Activated T-cell treated with anti-CD3 and anti-CD28 coated beads, Interleukin-2, amount 50 U/mL, for 72 hours (primary cell): ENCODE results near the gene CCDC12. TPM values are rescaled to one million over a fixed set of nuclear protein-coding genes. Genes with fewer than 3 reads are reported as not detected.

Experiments used
- ATAC-seq, 2 donors: fragments of 150-1000 bp; cut with Tn5 transposase; replicated peaks in 1 of 2; 2 replicates each; pipeline ENCODE4 v1.10.0; 2021; ENCODE audit warnings: moderate library complexity in 2 of 2, mild to moderate bottlenecking in 1 of 2
- DNase-seq, 2 donors: peaks; one replicate each; pipeline ENCODE4 v3.0.0; 2021 to 2022; ENCODE audit warnings: mixed read lengths in 1 of 2
- H3K27ac Mint-ChIP-seq: one replicate; pipeline ENCODE4 v1.8.0; 2022; ENCODE audit warnings: mild to moderate bottlenecking, moderate library complexity, mixed read lengths
- H3K27me3 Mint-ChIP-seq: one replicate; pipeline ENCODE4 v1.8.0; 2022; ENCODE audit warnings: low read depth, mixed read lengths
- H3K36me3 Mint-ChIP-seq, 2 donors: one replicate each; pipeline ENCODE4 v1.8.0; 2022; ENCODE audit warnings: mixed read lengths in 2 of 2, mild to moderate bottlenecking in 1 of 2; ENCODE audit not compliant: insufficient read depth in 2 of 2
- H3K4me1 Mint-ChIP-seq: one replicate; pipeline ENCODE4 v1.8.0; 2022; ENCODE audit warnings: low read depth, mixed read lengths
- H3K4me3 Mint-ChIP-seq, 2 donors: one replicate each; pipeline ENCODE4 v1.8.0; 2022; ENCODE audit warnings: mild to moderate bottlenecking in 2 of 2, mixed read lengths in 2 of 2, moderate library complexity in 2 of 2
- H3K9me3 Mint-ChIP-seq, 2 donors: one replicate each; pipeline ENCODE4 v1.8.0; 2022; ENCODE audit warnings: mixed read lengths in 2 of 2
- total RNA-seq, 2 donors: library from RNA; stranded (reverse); gene quantifications; one replicate each; pipeline ENCODE4 v1.2.3, GENCODE V29; 2022

The CCDC12 gene
- total RNA-seq, 2 donors from 2014 or later: 54.7 to 56.2 TPM

DNA sequence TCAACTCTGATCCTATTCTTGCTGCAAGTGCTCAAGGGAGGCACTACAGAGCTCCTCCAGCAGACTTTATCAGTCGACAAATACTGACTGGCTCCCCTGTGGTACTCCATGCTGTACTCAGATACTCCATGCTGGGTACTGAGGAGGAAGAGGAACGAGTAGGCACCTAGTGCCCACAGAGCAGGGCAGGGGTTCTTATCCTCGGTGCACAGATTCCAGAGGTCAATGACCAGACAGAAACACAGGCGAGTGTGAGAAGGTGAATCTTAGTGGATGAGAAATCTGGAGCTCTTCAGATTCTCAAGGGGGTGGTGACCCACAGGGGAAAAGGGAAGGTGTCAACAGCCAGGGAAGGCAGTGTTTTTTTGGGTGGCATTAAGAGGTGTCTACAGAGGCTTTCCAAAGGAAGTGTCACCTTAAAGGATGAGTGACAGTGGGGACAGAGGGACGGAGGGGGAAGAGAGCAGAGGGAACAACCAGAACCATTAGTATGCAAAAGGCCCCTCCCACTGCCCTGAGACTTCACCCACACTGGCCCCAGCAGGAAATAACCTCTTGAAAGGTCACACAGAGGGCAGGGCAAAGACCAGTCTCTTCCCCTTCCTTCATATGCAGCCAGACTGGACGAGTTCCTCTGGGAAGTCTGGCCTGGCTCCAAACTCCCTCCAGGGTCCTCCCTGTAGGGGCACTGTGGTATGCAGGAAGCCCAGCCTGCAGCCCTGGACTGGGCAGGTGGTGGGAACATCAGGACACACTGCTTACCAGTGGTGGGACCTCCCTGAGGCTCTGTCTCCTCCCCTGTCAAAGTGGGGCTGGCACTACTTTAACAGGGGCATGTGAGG is 27.5 kb downstream of the CCDC12 start:
- H3K36me3 Mint-ChIP-seq: peaks cover 0 to 4% of the 10 kb centered on the region in 2 donors
- peaks cover 87% of the 10 kb centered on the region for H3K4me1 Mint-ChIP-seq
- H3K27ac Mint-ChIP-seq: peak overlapping the region; percentile 91
- H3K27me3 Mint-ChIP-seq: no peaks in the 10 kb centered on the region
- no peak for DNase-seq
- peak overlapping the region; percentile 66 to 69 for H3K4me3 Mint-ChIP-seq
- ATAC-seq: no peak
- H3K9me3 Mint-ChIP-seq: no peaks in the 10 kb centered on the region

DNA sequence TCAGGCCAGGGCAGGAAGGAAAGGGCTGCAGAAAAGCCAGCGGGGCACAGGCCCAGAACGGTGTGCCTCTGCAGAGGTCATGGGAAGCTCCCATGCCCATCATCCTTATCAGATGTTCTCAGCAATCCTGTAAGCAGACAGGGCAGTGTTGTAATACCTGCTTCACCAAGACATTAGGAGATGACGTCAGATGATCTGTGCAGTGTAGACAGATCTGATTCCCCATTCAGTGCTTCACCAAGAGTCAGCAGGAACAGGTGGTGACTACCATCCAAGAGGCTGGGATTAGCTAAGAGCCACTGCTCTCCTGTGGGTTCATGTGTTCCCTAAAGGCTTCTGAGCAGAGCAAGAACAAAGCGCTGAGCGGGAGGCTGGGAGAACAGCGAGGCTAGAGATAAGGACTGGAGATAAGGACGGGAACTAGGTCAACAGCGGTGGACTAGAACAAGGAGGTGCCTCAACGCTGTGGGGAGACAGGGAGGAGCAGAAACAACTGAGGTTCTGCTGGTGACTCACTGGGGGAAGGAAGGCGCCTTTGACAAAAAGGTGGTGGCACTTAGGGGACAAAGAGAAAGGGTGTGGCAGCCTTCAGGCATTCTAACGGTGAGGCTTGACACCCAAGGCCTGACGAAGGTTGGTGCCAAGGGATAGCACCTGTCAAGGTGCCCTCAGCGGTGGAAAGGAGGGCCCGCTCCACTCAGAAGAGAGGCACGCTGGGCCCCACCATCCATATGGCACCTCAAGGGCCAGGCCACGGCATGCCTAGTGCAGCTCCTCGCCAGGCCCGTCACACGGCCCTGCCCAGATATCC is 28.4 kb downstream of the CCDC12 start:
- Mint-ChIP-seq H3K4me3 (peak overlapping the region; percentile 66 to 69), H3K36me3 (peaks cover 0 to 4% of the 10 kb centered on the region in 2 donors), H3K9me3 (no peaks in the 10 kb centered on the region), H3K4me1 (peaks cover 79% of the 10 kb centered on the region), H3K27me3 (no peaks in the 10 kb centered on the region), H3K27ac (peak overlapping the region; percentile 91)
- peak; percentile 62 to 71 for DNase-seq
- ATAC-seq: peak; percentile 72 to 78

DNA sequence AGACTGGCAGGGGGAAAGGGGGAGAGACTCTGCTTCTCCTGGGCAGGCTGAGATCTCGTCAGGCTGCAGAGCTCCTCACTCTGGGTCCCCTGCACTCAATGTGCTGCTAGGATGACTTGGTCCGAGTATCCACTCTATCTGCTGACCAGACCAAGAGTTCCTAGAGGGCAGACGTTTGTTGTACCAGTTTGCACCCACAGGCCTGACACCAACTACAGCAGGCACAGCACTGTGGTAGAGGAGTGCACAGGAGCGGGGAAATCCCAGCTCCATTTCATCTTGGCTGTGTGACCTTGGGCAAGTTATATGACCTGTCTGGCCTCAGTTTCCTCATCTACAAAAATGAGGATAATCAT is 29.0 kb downstream of the CCDC12 start:
- DNase-seq (no peak), ATAC-seq (peak; percentile 15 to 22)
- no peaks in the 10 kb centered on the region for H3K27me3 Mint-ChIP-seq
- H3K4me1 Mint-ChIP-seq: peaks cover 76% of the 10 kb centered on the region
- peak overlapping the region; percentile 66 to 69 for H3K4me3 Mint-ChIP-seq
- H3K27ac Mint-ChIP-seq: peak overlapping the region; percentile 91
- H3K36me3 Mint-ChIP-seq: peaks cover 0 to 4% of the 10 kb centered on the region in 2 donors
- H3K9me3 Mint-ChIP-seq: no peaks in the 10 kb centered on the region

DNA sequence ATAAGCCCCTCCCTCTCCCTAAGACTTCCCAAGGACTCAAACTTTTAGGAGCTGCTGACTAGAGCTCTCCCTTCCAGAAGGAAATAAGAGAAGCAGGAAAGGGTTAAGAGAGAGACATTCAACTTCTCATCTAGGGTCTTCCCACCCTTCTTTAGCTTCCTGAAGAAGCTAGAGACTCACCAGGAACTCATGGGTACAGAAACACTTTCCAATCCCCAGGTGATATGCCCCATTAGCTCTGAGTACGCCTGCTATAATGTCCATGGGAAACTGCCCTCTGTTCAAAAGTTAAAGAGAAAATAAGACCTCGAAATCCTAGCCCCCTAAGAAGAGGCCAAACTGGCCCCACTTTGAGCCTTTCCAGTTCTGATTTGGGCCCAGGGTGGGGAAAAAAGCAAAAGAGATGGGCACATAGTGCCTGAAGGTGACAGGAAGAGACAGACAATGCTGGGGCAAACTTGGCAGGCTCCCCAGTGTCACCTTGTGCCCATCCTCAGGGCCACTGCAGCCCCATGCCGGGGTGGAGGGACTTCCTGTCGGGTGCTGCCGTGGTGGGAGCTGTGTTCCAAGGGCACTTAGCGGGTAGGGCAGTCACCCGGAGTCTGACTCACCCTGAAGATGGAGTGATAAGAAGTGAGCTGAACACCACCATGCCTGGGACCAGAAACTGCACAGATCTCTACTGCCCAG is 29.5 kb downstream of the CCDC12 start:
- Mint-ChIP-seq H3K4me1 (peaks cover 76% of the 10 kb centered on the region), H3K27me3 (no peaks in the 10 kb centered on the region), H3K9me3 (no peaks in the 10 kb centered on the region), H3K36me3 (peaks cover 0 to 4% of the 10 kb centered on the region in 2 donors), H3K27ac (peak overlapping the region; percentile 91), H3K4me3 (peak overlapping the region; percentile 66 to 69)
- ATAC-seq: peak; percentile 79 to 83
- DNase-seq: peak; percentile 73 to 76

DNA sequence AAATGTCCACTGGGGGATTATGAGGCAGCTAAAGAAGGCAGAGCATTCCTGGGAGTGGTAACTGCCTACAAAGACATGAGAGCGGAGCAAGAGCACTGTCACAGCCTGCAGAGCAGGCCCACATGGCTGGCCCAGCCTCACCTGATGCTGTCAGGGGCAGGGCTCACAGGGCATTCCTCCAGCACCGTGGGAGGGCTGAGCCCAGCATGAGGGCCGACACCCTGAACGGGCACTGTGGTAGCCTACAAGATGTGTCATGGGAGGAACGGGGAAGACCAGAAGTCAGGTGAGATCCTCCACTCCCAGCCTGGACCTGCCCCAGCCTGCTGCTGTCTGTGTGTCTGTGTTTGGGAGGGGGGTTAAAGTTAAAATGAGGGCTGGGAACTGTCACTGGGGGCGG is 30.1 kb downstream of the CCDC12 start:
- no peaks in the 10 kb centered on the region for H3K27me3 Mint-ChIP-seq
- peaks cover 73% of the 10 kb centered on the region for H3K4me1 Mint-ChIP-seq
- peak overlapping the region; percentile 91 for H3K27ac Mint-ChIP-seq
- DNase-seq: no peak
- H3K4me3 Mint-ChIP-seq: no peak overlapping the region
- ATAC-seq: no peak
- H3K9me3 Mint-ChIP-seq: no peaks in the 10 kb centered on the region
- H3K36me3 Mint-ChIP-seq: peaks cover 0 to 4% of the 10 kb centered on the region in 2 donors

DNA sequence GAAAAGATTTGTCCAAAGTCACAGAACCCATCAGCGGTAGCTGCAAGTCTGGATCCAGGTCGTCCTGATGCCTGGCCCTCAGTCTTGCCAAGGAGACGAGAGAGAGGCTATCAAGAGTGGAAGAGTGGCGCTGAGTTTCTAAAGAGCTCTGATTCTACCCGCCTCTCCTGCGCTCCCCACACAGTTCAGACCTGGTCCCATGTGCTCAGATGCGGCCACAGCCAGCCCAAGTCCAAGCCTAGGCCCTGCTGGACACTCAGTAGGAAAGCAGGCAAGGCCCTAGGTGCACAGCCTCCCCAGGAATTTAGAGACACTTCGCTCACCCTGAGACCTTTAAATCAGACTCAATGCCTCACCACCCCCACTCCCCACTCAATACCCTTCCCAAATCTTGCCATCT is 32.4 kb downstream of the CCDC12 start:
- H3K4me1 Mint-ChIP-seq: peaks cover 59% of the 10 kb centered on the region
- H3K27ac Mint-ChIP-seq: peak overlapping the region; percentile 2
- DNase-seq (no peak), ATAC-seq (no peak)
- no peaks in the 10 kb centered on the region for H3K27me3 Mint-ChIP-seq
- peaks cover 0 to 12% of the 10 kb centered on the region in 2 donors for H3K36me3 Mint-ChIP-seq
- no peak overlapping the region for H3K4me3 Mint-ChIP-seq
- no peaks in the 10 kb centered on the region for H3K9me3 Mint-ChIP-seq

DNA sequence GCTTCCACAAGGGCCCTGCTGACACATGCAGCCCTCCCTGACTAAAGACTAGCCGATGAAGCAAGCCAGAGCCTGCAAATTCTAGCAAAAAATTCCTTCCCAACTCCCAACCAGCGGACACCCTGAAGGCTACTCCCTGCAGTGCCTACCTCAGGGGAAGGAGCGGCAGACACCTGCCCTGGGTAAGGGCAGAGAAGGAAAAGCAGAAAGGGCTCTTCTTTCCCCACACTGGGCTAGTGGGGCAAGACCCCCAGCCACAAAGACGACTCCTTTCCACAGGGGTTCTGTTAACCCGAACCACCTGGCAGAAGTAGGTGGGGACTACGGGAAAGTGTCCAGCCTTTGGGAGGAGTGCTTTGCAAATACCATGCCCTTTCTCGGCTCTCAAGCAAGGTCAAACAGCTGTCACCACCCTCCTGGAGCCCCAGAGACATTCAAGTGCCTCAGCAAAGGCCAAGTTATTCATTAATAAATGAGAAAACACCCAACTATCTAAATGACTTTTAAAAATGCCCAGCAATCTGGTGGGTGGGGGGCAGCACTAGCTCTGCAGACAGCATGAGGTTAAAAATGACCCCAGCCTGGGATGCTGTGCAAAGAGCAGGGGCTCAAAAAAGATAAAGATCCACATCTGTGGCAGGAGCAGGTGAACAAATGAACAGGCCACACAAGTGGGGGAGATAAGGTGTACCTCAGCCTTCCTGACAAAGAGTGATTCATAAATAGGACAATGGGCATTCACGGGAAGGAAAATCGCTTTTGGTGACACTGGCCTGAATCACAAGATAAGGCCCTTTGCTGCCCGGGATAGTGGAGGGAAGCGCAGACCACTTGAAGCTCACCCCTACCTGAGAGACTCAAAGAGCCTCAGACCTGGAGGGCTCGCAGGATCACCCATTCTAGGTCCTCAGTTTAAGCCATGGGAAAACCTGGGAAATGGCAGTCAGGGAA is 33.0 kb downstream of the CCDC12 start:
- peaks cover 4 to 16% of the 10 kb centered on the region in 2 donors for H3K36me3 Mint-ChIP-seq
- H3K9me3 Mint-ChIP-seq: no peaks in the 10 kb centered on the region
- H3K27ac Mint-ChIP-seq: no peak overlapping the region
- no peak for ATAC-seq
- H3K4me1 Mint-ChIP-seq: peaks cover 58% of the 10 kb centered on the region
- no peak overlapping the region for H3K4me3 Mint-ChIP-seq
- no peaks in the 10 kb centered on the region for H3K27me3 Mint-ChIP-seq
- no peak for DNase-seq

DNA sequence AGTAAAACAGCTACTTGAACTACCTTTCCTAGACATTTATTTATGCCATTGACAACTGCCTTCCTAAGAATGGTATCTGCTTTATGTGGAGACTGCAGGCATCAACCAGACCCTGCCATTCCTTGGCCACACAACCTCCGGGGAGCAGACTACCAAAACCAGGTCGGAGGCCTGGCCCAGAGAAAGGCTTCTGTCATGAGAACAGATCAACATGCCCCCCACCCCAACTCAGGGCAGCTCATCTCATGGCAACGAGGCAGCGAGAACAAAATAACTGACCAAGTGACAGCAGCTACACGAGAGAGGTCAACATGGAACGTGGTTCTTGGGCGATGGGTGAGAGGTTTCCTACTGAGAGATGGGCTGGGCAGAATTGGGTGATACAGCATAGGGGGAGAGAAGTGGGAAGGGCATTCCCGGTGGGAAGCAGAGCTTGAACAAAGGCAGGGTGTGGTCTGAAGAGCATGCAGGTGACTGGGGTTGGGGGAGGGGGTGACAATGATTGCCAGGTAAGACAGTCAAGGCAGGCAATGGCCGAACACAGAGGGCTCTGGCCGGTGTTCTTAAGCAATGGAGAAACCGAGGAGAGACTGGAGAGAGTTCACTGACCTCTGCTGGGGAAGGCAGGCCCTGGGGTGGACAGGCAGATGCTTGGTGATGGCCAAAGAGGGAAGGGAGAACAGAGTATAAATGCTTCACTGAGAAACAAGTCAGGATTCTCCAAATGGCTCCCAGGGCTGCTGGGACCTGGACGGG is 33.9 kb downstream of the CCDC12 start:
- no peak overlapping the region for H3K4me3 Mint-ChIP-seq
- H3K36me3 Mint-ChIP-seq: peaks cover 4 to 14% of the 10 kb centered on the region in 2 donors
- ATAC-seq (no peak), DNase-seq (no peak)
- H3K27ac Mint-ChIP-seq: no peak overlapping the region
- H3K9me3 Mint-ChIP-seq: no peaks in the 10 kb centered on the region
- H3K27me3 Mint-ChIP-seq: no peaks in the 10 kb centered on the region
- H3K4me1 Mint-ChIP-seq: peaks cover 55% of the 10 kb centered on the region

DNA sequence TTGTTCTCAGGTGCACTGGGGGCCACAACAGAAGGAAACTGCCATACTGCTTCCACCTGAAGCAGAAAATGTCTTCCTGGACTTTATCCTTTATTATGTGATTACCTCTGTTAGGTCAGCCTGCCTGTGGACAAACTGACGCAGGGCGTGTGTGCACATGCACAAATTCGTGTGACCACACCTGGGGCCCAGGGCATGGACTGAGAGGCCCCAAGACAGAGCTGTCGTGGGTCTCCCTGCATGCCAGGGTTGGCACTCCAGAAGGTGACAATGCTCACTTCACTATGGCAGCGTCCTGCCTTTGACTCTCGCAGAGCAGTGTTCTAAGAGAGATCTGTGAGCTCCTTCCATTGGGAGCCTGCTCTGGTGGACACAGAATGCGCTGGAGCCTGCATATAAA is 34.5 kb downstream of the CCDC12 start:
- Mint-ChIP-seq H3K27ac (no peak overlapping the region), H3K36me3 (peaks cover 4 to 14% of the 10 kb centered on the region in 2 donors), H3K27me3 (no peaks in the 10 kb centered on the region), H3K9me3 (no peaks in the 10 kb centered on the region), H3K4me3 (no peak overlapping the region), H3K4me1 (peaks cover 51% of the 10 kb centered on the region)
- DNase-seq: no peak
- no peak for ATAC-seq

DNA sequence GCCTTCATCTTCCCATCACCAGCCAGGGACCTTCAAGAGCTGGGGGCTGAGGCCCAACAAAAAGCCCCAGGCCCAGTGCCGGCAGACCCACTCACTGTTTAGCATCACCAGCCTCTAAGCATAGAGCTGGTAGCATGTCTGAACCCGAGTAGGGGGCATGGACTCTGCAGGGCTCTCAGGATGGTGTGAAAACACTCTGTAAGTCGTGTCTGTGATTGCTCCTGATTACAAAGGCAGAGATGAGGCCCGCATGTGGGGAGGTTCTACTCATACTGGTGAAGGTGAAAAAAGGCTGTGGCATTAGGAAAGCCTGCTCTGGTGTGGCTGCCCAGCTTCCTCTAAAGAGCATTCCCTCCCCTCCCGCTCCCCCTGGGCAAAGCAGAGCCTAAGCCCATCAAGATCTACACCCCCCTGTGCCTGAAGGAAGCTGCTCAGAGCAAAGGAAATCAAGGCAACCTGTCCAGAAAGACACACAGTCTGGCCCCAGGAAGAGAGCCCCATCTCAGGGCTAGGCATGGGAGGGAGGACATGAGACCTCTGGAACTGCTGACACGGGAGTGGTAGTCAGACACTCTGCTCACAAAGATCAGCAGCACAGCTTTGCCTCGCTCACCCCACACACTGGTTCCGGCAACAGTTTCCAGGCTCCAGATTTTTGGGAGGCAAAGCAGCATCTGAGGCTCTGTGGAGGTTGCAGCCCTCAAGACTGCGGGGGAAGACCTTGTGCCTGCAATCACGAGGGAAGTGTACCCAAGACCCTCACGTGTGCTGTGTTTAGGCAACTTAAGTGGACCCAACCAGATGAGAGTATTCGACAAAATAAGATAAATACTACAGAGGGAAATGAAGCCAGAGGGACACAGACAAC is 36.7 kb downstream of the CCDC12 start:
- DNase-seq: no peak
- no peak for ATAC-seq
- Mint-ChIP-seq H3K36me3 (peaks cover 4 to 14% of the 10 kb centered on the region in 2 donors), H3K9me3 (no peaks in the 10 kb centered on the region), H3K4me3 (no peak overlapping the region), H3K27me3 (no peaks in the 10 kb centered on the region), H3K27ac (no peak overlapping the region), H3K4me1 (peaks cover 51% of the 10 kb centered on the region)

DNA sequence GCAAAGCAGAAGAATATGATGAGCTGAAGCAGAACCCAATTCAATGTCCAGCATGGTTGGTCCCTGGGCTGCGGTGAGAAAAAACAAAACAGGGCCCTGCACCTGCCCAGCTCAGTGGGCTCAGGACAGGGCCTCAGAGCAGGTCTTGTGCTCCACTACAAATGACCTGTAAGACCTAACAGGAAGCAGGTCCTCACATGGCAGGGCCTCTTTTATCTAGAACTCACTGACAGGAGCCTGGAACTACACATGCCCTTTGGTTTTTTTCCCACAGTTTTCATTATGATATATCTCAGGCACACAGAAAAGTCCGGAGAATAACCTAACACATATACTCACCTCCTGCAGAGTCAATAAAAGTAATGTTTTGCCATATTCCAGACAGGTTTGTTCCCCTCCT is 38.4 kb downstream of the CCDC12 start:
- Mint-ChIP-seq H3K4me1 (peaks cover 47% of the 10 kb centered on the region), H3K36me3 (peaks cover 4 to 14% of the 10 kb centered on the region in 2 donors), H3K27ac (peak overlapping the region; percentile 30), H3K4me3 (no peak overlapping the region), H3K27me3 (no peaks in the 10 kb centered on the region), H3K9me3 (no peaks in the 10 kb centered on the region)
- ATAC-seq (no peak), DNase-seq (no peak)
